GM19351 (cell line): ENCODE results near the gene BIRC7.
"Not testable (repeated sequence)": the region's sequence is repeated elsewhere in the genome, so short reads cannot be mapped to it uniquely, and the experiment has no call there.

Source experiments
- ATAC-seq: cut with Tn5 transposase; IDR thresholded peaks from one replicate; pipeline ENCODE4 v1.9.1; 2021; ENCODE audit warnings: mild to moderate bottlenecking, moderate library complexity; ENCODE audit not compliant: unreplicated experiment

Gene BIRC7

GRCh38 chr20:63206878-63207277 is 28.8 kb upstream of the BIRC7 start:
- no peak for ATAC-seq

DNA sequence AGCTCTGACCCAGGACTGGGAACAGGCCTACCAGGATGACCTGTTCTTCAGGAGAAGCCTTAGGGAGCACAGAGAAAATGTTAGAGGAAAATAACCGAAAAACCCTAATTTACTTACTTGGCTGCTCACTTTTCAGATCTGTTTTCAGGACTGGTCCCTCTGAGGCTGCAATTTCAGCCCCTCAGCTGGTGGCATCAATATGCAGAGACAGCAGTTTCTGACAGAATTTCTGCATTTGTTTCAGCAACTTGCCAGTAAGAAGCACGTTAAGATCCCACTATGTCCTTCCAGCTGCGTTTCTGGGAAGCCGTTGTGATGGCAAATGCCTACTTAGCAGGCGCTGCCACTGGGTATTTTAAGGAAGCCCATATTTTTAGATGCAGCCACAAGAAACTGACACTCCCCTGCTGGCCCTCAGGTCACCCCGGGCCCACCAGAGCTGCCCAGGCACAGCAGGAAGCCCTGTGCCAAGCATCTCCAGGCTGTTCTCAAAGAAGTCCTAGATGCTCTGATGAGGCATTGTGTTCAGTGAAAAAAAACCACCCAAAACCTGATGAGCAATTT is 27.3 kb upstream of the BIRC7 start:
- no peak for ATAC-seq

- ATAC-seq, result no peak
These were observed 25.6 kb upstream of the BIRC7 start for GRCh38 chr20:63210011-63210605.

DNA sequence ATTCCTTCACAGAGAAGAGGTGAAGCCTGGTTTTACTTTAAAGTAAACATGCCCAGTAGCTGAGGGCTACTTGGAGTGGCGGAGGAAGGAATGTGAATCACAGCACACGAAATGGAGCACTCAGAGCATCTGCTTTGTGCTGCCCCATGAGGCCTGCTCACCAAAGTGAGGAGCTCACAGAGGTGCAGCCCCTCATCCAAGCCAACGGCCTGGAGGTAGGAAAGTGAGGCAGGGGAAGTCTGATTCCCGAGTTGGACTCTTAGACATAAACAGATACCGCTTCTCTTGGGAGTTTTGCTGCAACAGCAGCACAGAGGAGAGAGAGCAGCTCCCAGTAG is 23.3 kb upstream of the BIRC7 start:
- no peak for ATAC-seq

GRCh38 chr20:63212792-63213191 is 22.9 kb upstream of the BIRC7 start:
- ATAC-seq, result no peak

- ATAC-seq, result no peak
These were observed 21.2 kb upstream of the BIRC7 start for GRCh38 chr20:63214514-63214913.

- peak; percentile 3 for ATAC-seq
These were observed 20.3 kb upstream of the BIRC7 start for GRCh38 chr20:63215101-63216040.

DNA sequence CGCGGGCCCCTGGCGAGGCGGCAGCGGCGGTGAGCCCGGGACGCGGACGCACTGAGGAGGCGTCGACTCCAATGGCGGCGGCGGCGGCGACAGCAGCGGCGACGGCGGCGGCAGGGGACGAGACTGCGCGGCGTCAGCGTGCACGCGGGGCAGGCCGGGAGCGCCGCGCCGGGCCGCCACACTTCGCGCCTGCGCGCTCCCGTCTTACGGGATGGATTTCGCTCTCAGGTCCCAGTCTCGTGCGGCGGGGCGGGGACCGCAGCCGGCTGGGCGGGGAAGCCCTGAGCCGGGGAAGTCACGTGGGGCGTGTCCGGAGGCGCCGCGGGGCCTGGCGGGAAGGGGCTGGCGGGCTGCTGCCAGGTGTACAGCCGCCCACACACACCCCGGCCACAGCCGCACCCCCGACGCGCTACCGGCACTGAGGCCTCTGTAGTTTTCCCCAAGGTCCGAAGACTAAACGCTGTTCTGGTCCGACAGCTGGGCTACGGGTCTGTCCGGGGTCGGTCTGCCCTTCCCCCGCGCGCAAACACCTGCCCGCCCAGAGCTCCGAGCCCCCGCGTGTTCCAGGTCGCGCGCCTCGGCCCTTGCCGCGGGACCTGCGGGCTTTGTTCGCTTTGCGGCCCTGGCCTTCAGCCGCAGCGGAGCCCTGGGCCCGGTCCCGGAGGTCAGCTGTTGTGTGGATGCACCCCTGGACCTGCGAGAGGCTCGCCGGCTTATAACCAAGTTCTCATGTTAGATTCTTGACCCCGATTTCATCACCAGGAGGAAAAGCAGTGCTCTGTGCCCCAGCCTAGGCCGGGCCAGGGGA is 19.5 kb upstream of the BIRC7 start, which contains the start of gene YTHDF1:
TSS of gene YTHDF1 (minus strand) at position 91 of the 808 bp plus-strand sequence. CDS start 239 bp downstream, outside the sequence.
- peak; percentile 79 for ATAC-seq

DNA sequence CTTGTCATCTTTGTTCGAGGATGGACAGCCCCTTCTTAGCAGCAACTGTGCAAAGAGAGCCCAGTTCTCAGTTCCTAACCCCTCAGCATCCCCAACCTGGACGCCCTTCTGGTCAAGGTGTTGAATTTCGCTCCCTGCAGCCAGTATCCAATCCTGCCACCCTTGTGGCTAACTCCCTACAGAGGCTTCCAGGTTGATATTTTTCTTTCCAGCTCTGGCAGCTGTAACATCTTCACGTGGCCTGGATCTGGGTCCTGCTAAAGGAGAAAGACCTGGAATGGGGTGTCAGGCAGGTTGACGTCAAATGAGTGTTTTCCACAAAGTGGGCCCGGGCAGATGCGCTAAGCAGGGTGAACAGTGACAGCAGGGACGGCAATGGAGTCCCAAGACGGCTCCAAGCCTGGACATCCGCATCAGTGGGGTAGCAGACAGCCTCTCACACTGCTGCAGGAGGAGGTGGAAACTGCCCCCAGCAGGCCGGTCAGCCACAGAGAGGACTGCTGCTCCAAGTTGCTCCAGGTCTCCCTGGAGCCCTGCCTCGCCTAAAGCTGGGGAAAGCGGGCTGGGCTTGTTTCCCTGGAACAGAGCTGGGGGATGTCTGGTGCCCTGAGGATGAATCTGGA is 18.7 kb upstream of the BIRC7 start:
- no peak for ATAC-seq

- no peak for ATAC-seq
These were observed 18.0 kb upstream of the BIRC7 start for GRCh38 chr20:63217706-63218105.

DNA sequence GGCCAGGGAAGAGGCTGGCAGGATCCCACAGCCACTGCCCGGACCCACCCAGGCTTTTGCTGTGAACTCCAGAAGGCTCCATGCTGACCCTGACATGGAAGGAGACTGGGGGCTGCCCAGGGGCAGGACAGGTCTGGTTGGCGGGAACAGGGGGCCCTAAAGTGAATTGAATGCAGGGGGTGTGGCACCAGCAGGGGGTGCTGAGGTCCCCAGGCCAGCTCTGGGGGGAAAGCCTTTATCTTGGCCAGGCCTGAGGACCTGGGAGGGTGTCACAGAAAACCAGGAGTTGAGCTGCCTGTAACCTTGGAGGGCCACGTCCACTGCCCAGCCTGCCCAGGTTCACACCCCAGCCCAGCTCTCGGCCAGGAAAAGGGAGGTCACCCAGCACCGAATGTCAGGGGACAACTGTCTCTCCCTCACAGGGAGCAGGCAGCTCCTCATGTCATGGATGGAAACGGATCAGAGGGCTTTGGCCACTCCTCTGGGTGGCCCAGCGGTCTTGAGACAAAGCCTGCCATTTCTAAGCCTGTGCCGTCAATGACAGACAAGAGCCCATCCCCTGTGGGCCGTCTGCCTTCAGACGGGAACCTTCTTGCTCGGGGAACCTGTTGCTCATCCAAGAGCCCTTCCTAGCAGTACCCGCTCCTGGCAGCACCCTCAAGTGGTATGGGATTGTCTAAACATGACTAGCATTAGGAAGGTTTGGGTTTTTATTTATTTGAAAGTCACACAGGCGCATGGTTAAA is 16.8 kb upstream of the BIRC7 start:
- ATAC-seq, result no peak

- ATAC-seq, result no peak
These were observed 16.3 kb upstream of the BIRC7 start for GRCh38 chr20:63219447-63219821.

DNA sequence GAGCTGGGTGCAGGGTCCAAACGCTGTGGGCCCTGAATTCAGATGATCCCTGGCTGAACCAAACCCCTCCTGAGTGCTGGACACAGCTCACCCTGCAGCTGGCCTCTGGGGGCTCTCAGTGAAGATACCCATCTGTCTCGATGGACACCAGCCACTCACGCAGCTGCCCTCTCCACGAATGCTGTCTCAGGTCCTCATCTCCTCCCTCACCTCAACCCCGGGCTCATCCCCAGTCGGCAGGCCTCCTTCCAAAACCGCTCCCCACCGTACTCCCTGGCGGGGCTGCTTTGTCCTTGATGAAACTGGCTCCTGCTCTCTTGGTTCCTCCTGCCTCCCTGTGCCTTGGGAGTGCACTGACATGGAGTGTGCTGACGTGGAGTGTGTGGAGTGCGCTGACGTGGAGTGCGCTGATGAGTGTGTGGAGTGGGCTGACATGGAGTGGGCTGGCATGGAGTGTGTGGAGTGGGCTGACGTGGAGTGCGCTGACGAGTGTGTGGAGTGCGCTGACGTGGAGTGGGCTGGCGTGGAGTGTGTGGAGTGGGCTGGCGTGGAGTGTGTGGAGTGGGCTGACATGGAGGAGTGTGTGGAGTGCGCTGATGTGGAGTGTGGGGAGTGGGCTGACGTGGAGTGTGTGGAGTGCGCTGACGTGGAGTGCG is 15.7 kb upstream of the BIRC7 start:
- no peak for ATAC-seq

DNA sequence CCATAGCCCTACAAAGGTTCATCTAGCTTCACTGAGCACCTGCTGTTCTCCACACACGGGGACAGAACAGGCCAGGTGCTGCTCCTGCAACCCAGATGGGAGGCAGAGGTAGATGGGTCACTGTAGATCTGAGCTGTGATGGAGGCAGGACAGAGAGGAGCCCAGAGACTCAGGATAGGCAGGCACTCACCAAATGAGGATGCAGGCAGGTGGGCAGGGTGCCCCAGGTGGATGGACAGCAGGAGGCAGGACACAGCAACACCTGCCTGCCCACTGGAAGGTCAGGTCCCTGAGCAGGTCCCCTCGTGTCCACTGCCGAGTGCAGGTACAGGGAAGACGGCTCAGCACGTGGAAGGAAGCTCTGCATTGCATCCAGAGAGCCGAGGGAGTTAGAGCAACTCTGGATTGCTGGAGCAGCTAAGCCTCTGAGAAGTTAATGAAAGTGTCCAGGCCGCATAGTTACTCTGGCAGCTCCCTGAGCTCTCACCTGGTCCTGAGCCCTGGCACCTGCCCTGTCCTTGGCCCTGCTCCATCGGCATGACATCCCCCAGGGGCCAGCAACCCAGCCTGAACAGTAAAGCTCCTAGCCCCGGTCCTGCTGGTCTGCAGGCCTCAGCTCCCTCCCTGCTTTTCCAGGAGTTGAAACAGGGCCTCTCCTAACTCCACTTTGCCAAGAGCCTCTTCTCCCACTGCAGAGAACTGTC is 14.9 kb upstream of the BIRC7 start:
- no peak for ATAC-seq

- not testable (repeated sequence) for ATAC-seq
These were observed 14.2 kb upstream of the BIRC7 start for GRCh38 chr20:63221400-63222053.

DNA sequence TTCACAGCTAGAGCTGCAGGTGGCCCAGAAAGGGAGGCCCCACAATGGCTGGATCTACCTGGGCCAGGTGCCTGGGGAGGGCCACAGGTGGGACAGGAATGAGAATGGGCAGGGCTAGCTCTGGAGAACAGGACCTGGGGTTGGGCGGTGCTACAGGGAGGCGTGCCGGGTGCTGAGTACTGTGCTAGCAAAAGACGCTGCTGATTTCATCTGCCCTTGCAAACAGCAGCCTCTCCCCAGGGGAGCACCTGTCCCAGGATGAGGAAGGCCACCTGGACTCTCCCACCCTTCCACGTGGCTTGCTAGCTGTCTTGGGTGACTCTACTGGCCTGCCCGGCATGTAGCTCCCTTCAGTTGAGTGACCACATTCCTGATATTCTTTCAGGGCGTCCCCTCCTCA is 13.2 kb upstream of the BIRC7 start:
- ATAC-seq, result no peak

DNA sequence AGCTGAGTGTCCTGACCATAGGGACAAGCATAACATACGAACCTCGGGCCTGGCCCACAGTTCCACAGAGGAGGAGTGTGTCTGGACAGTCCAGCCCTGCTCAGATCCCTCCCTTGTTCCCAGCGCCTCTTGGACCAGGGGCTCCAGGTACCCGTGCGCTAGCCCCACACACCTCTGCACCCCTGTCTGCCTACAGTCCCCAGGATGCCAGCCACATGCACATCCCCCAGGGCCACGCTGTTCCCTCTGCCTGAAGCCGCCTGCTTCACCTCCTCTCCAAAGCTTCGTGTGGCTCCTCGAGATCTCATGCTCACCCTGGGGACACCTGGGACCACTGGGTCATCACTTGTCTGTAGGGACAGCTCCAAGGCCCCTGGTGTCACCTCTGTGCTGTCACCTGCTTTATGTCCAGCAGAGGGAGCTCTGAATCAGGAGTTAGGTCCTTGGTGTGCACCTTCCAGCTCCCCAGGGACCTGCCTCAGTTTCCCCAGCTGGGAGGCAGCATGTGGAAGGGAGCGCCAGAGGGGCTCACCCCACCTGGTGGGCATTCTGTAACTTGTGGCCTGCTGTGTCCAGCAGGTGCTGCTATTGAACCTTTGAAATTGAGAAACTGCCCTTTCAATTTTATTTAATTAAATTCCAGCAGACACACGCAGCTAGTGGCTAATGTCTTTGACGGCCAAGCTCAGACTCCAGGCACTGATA is 12.4 kb upstream of the BIRC7 start:
- no peak for ATAC-seq

DNA sequence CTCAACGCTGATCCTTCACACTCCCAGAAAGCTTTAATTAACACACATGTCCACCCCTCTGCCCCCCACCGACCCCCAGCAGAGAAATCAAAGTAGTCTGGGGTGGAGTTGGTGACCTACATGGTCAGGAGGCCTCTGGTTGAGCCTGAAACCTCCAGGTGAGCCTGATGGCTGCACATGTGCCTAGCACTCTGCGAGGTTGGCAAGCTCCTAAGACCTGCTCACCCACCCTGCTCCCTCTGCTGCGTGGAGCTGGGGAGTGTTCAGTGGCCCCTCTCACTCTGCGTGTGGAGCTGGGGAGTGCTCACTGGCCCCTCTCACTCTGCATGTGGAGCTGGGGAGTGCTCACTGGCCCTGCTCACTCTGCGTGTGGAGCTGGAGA is 11.9 kb upstream of the BIRC7 start:
- no peak for ATAC-seq
